Hepatocyte (in vitro differentiated cells): ENCODE measurements around the gene MBOAT2.

Experiments used
- EZH2 ChIP-seq: fragments of 200-600 bp; sonication (generic); IDR thresholded peaks from 2 replicates; pipeline ENCODE4 v1.6.1; 2016; ENCODE audit warnings: antibody characterized with exemption, mild to moderate bottlenecking, borderline replicate concordance
- TF ChIP-seq, protein P1 (sequence below): fragments of 200-600 bp; sonication (generic); IDR thresholded peaks from 2 replicates; pipeline ENCODE4 v1.5.1; 2016; ENCODE audit warnings: antibody characterized with exemption, mild to moderate bottlenecking; ENCODE audit not compliant: poor library complexity

DNA sequence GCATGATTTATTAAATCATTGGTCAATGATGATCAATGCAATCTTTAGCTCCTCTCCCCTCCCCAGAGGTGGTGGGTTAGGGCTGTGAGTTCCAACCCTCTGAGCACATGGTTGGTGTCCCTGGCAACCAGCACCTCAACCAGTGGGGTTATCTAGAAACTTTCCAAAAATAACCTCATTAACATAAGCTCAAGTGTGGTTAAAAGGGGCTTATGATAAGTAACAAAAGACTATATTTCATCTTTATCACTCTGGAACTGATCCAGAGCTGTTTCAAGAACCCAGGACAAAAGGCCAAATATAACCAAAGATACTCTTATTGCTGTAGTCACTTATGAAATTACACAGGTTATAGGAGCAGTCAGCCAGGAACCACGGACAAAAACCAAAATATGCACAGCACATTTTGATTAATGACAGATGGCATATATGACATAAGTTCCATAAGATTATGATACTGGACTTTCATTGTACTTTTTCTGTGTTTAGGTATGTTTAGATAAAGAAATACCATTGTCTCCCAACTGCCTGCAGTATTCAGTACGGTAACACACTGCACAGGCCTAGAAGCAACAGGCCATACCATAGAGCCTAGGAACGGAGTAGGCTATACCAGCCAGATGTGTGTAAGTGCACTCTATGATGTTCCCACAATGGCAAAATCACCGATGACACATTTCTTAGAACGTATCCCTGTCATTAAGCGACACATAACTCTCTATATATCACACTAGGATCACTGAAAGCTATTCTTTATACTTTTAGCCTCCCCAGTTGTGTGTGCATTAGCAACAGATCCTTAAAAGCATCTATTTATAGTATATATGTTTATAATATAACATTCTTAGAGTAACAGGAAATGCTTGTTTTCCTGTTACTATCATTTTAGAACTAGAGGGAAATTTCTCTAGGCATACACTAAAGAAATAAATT lies 197.9 kb downstream of the MBOAT2 start:
- TF ChIP-seq, protein P1, sequence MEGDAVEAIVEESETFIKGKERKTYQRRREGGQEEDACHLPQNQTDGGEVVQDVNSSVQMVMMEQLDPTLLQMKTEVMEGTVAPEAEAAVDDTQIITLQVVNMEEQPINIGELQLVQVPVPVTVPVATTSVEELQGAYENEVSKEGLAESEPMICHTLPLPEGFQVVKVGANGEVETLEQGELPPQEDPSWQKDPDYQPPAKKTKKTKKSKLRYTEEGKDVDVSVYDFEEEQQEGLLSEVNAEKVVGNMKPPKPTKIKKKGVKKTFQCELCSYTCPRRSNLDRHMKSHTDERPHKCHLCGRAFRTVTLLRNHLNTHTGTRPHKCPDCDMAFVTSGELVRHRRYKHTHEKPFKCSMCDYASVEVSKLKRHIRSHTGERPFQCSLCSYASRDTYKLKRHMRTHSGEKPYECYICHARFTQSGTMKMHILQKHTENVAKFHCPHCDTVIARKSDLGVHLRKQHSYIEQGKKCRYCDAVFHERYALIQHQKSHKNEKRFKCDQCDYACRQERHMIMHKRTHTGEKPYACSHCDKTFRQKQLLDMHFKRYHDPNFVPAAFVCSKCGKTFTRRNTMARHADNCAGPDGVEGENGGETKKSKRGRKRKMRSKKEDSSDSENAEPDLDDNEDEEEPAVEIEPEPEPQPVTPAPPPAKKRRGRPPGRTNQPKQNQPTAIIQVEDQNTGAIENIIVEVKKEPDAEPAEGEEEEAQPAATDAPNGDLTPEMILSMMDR, result no peak
- TF ChIP-seq EZH2, result no peak
